ENCODE measurements around the gene MEGF9.

DNA sequence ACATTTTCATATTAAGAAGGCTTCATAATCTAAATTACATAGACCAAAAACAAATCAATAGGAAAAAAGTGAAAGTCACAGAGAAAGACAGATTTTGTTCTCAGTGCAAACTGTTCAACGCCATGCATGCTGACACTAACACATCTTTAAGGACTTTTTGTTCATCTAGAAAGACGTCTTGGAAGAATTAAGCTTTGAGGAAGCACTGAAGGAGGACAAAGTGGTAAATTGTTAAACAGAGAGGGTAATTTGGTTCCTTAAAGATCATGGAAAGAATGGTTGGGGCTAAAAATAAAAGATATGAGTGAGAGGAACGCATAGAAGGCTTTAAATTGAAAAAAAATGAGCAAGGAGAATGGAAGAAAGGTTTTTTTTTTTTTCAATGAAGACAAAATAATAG lies 9.1 kb downstream of the MEGF9 start:
- TF ChIP-seq, protein P1, sequence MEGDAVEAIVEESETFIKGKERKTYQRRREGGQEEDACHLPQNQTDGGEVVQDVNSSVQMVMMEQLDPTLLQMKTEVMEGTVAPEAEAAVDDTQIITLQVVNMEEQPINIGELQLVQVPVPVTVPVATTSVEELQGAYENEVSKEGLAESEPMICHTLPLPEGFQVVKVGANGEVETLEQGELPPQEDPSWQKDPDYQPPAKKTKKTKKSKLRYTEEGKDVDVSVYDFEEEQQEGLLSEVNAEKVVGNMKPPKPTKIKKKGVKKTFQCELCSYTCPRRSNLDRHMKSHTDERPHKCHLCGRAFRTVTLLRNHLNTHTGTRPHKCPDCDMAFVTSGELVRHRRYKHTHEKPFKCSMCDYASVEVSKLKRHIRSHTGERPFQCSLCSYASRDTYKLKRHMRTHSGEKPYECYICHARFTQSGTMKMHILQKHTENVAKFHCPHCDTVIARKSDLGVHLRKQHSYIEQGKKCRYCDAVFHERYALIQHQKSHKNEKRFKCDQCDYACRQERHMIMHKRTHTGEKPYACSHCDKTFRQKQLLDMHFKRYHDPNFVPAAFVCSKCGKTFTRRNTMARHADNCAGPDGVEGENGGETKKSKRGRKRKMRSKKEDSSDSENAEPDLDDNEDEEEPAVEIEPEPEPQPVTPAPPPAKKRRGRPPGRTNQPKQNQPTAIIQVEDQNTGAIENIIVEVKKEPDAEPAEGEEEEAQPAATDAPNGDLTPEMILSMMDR (IDR thresholded peaks at IDR 0.05 in 2 of 3, conservative IDR thresholded peaks at IDR 0.05 in 1 of 3; ENCODE audit: borderline replicate concordance in 1 of 3, insufficient read depth in 1 of 3, low read depth in 2 of 3, low read length in 2 of 3) = no peak
- TF ChIP-seq POLR2A (IDR thresholded peaks at IDR 0.05; ENCODE audit: borderline replicate concordance, extremely low read depth, insufficient read depth, insufficient read length) (no peak), SIN3A (IDR thresholded peaks at IDR 0.05; ENCODE audit: low read depth) (no peak), EZH2phosphoT487 (IDR thresholded peaks at IDR 0.05; ENCODE audit: borderline replicate concordance) (no peak)
